ENCODE data around the gene UPK3BL2. TPM values are rescaled to one million over a fixed set of nuclear protein-coding genes. Genes with fewer than 3 reads are reported as not detected.
"Not testable (repeated sequence)": the region's sequence is repeated elsewhere in the genome, so short reads cannot be mapped to it uniquely, and the experiment has no call there.

UPK3BL2 gene
- total RNA-seq, 2 donors from 2014 or later, result 9.9 to 33.5 TPM

DNA sequence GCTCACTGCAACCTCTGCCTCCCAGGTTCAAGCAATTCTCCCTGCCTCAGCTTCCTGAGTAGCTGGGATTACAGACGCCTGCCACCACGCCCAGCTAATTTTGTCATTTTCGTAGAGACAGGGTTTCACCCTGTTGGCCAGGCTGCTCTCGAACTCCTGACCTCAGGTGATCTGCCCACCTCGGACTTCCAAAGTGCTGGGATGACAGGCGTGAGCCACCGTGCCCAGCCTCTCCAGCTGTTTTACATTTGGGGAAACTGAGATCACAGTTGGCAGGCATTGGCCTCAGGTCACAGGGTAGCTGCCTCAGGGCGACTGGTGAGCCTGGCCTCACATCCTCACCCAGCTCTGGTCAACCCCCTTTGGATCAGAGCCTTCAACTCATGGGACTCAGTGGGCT, 32.9 kb downstream of the UPK3BL2 start:
- WGBS, result 76% methylated on average over 5 of the region's 8 CpGs
- intact Hi-C loops (cut with DNase I), result not testable (repeated sequence)

DNA sequence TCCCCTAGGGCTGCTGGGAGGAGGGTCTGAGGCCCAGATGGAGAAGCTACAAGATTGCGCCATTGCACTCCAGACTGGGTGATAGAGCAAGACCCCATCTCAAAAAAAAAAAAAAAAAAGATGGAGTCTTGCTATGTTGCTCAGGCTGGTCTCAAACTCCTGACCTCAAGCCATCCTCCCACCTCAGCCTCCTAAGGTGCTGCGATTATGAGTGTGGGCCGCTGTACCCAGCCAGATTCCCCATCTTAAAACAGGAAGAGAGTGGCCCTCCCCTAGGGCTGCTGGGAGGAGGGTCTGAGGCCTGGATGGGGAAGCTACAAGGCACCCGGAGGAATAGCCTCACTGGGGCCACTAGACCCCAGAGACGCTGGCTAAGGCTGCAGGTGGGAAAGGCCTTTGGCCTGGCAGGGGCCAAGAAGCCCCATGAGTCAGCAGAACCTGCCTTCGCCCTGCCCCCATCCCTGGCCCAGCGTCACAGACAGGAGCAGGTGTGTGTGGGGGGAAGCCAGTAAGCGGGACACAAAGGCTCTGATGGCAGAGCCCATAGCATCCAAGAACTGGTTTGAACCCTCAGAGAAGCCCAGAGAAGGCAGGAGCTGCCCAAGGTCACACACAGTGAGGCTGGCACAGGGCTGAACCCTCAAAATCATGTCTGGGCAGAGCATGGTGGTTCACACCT, 35.9 kb downstream of the UPK3BL2 start:
- H3K27ac ChIP-seq; H3K4me3 ChIP-seq; H3K9me3 ChIP-seq; H3K4me1 ChIP-seq (replicated peaks); H3K27me3 ChIP-seq (replicated peaks; ENCODE audit: insufficient read depth); H3K36me3 ChIP-seq; intact Hi-C loops (cut with DNase I); DNase-seq (ENCODE audit: low spot score): not testable (repeated sequence)
- 70% methylated on average over 3 of the region's 8 CpGs for WGBS

More for the DNA sequence above, 32.9 kb downstream of the UPK3BL2 start:
- not testable (repeated sequence) for H3K9me3 ChIP-seq; H3K36me3 ChIP-seq; H3K4me1 ChIP-seq (replicated peaks); H3K27ac ChIP-seq; H3K27me3 ChIP-seq (replicated peaks; ENCODE audit: insufficient read depth); DNase-seq (ENCODE audit: low spot score); H3K4me3 ChIP-seq

DNA sequence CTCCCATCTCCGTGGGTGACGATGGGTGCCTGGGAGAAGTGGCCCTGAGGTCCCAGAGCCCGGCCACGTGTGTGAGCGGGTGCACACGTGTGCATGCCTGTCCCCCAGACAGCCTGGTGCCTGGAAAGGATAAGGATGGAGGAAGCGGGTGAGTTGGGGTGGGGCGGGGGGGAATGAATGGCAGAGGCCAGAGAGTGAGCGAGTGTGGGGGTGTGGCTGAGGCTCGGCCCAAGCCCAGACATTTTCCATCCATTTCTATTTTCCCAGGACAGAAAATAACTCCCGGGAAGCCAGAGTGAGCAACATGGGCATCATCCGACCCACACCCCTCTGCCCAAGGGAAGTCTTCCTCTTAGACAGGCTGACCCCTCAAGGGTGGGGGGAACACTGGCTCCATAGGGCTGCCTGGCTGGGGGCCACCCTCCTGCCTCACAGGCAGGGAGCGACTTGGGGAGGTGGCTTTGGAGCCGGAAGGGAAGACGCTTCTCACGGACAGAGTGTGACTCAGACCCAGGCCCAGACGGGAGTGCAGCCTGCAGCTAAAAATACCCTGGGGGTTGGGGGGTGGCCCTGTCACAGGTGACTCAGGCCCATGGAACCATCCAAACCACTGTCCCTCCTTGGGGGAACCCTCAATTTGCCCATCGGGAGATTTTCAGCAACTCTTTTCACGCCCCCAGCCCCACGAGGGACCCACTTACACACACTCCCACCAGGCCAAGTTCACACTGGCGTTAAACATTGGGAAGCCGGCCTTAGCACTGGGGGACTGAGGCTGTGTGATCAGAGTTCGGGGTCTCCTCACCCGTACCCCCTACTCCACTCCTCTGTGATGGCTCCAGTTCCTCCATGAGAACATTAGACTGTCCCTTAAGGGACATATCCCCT, 38.0 kb downstream of the UPK3BL2 start:
- H3K4me1 ChIP-seq (replicated peaks); H3K36me3 ChIP-seq; H3K27ac ChIP-seq; H3K4me3 ChIP-seq; H3K27me3 ChIP-seq (replicated peaks; ENCODE audit: insufficient read depth); H3K9me3 ChIP-seq; DNase-seq (ENCODE audit: low spot score); intact Hi-C loops (cut with DNase I): not testable (repeated sequence)
- no CpG with 5 or more reads among the region's 24 CpGs for WGBS

DNA sequence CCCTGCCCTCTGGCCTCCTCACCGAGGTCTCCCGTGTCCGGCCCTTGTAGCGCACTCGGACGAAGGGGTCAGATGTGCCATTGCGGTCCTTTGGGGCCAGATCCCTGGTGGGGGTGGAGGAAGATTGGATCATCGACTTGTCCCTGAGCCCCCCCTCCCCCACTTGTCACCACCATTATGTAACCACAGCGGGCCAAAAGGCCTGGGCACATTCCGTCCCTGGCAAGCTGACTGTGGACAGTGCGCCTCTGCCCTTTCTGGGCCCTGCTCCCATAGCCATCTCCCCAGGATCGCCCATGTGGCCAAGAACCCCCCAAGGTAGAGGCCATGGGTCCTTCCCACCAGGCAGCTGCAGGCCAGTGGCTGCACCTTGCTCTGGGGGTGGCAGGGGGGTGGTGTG, 40.4 kb downstream of the UPK3BL2 start:
- no CpG with 5 or more reads among the region's 12 CpGs for WGBS
- H3K9me3 ChIP-seq; H3K27ac ChIP-seq; DNase-seq (ENCODE audit: low spot score); H3K4me3 ChIP-seq; H3K36me3 ChIP-seq; H3K4me1 ChIP-seq (replicated peaks); H3K27me3 ChIP-seq (replicated peaks; ENCODE audit: insufficient read depth); intact Hi-C loops (cut with DNase I): not testable (repeated sequence)

DNA sequence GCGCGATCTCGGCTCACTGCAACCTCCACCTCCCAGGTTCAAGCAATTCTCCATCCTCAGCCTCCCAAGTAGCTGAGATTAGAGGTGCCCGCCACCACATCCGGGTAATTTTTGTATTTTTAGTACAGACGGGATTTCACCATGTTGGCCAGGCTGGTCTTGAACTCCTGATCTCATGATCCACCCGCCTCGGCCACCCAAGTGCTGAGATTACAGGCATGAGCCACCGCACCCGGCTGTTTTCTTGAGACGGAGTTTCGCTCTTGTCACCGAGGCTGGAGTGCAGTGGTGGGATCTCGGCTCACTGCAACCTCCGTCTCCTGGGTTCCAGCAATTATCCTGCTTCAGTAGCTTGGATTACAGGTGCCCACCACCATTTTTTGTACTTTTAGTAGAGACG, 45.2 kb downstream of the UPK3BL2 start:
- H3K27ac ChIP-seq; H3K36me3 ChIP-seq; H3K9me3 ChIP-seq; H3K4me3 ChIP-seq; DNase-seq (ENCODE audit: low spot score); intact Hi-C loops (cut with DNase I); H3K27me3 ChIP-seq (replicated peaks; ENCODE audit: insufficient read depth); H3K4me1 ChIP-seq (replicated peaks): not testable (repeated sequence)
- WGBS, result 94% methylated on average over 15 of the region's 16 CpGs

DNA sequence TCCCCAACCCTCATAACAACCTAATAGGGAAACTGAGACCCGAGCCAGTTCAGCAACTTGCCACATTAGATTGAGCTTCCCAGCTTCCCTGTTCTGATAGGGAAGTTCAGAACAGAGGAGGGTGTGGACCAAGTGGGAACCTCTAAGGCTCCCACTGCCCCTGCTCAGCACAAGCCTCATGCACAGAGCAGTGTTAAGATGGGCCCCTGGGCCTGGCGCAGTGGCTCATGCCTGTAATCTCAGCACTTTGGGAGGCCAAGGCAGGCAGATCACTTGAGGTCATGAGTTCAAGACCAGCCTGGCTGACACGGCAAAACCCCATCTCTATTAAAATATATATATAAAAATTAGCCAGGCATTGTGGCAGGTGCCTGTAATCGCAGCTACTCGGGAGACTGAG, 46.2 kb downstream of the UPK3BL2 start:
- intact Hi-C loops (cut with DNase I); H3K27me3 ChIP-seq (replicated peaks; ENCODE audit: insufficient read depth); H3K4me1 ChIP-seq (replicated peaks); H3K36me3 ChIP-seq; DNase-seq (ENCODE audit: low spot score); H3K4me3 ChIP-seq; H3K27ac ChIP-seq; H3K9me3 ChIP-seq: not testable (repeated sequence)
- 100% methylated on average over 1 of the region's 5 CpGs for WGBS

DNA sequence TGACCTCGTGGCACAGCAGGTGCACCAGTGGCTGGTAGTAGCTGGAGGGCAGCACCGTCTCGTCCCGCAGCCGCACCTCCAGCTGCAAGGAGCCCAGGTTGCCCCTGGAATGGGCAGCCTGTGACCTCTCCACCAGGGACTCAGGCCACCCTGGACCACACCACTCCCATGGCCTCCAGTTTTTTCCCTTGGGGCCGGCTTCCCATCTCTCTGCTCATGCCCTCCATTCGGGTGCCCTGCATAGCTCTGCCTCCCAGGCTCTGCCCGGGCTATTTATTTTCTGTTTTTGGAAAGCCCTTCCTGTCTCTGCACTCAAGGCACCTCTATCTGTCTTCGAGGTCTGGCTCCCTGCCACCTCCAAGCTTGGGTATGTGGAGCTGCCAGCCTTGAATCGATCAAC, 46.6 kb downstream of the UPK3BL2 start:
- H3K4me3 ChIP-seq; H3K27ac ChIP-seq; H3K27me3 ChIP-seq (replicated peaks; ENCODE audit: insufficient read depth); intact Hi-C loops (cut with DNase I); H3K9me3 ChIP-seq; DNase-seq (ENCODE audit: low spot score); H3K4me1 ChIP-seq (replicated peaks); H3K36me3 ChIP-seq: not testable (repeated sequence)
- WGBS, result 30% methylated on average over 4 of the region's 10 CpGs

DNA sequence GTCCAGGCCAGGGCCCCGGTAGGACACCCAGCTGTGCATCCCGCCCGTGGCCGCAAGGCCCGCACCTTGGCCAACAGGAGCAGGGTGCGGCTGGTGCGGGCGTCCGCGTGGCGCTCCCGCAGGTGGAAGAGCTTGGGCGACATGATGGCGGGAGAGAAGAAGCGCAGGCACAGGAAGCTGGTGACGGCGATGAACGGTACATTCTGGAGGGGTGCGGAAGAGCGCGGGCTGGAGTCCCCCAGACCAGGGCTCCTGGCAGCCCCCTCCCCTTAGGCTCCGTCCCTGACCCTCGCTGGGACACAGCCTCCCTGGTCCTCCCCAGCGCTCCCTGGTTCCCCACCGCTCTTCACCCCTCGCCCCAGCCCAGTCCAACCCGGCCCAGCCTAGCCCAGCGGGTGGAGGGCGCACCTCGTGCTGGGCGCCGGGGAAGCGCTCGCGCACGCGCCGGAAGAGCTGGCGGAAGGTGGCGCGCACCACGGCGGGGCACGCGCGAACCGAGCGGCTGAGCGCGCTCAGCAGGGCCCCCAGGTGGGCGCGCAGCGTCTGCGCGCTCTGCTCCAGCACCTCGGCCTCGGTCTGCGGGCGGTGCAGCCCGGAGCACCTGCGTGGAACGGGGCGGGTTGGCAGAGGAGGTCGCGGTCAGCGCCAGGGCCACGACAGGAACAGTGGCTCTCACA, 48.9 kb downstream of the UPK3BL2 start:
- H3K4me1 ChIP-seq (replicated peaks); H3K27ac ChIP-seq; H3K27me3 ChIP-seq (replicated peaks; ENCODE audit: insufficient read depth); H3K36me3 ChIP-seq; H3K9me3 ChIP-seq; intact Hi-C loops (cut with DNase I); H3K4me3 ChIP-seq; DNase-seq (ENCODE audit: low spot score): not testable (repeated sequence)
- no CpG with 5 or more reads among the region's 67 CpGs for WGBS

DNA sequence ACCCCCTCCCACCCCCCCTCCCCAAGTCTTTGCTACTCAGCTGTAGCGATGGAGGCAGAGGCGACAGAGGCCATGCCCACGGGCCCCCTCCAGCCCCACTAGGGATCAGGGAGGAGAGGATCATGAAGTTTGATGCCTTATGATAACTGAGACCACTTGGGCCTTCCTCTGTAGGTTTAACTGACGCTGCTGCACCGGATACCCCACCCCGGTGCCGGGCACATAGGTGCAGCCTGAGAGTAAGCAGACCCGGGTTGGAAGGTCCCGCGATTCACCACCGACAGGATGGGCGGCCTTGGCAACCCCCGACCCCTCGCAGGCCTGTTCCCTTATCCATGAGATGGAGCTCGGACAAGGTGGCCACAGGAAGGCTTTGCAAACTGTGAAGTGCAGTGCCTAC, 49.5 kb downstream of the UPK3BL2 start:
- H3K4me3 ChIP-seq; intact Hi-C loops (cut with DNase I); H3K9me3 ChIP-seq; H3K4me1 ChIP-seq (replicated peaks); H3K27me3 ChIP-seq (replicated peaks; ENCODE audit: insufficient read depth); H3K27ac ChIP-seq; H3K36me3 ChIP-seq: not testable (repeated sequence)
- DNase-seq (ENCODE audit: low spot score), result peak; percentile 2
- WGBS, result 53% methylated on average over 7 of the region's 15 CpGs

DNA sequence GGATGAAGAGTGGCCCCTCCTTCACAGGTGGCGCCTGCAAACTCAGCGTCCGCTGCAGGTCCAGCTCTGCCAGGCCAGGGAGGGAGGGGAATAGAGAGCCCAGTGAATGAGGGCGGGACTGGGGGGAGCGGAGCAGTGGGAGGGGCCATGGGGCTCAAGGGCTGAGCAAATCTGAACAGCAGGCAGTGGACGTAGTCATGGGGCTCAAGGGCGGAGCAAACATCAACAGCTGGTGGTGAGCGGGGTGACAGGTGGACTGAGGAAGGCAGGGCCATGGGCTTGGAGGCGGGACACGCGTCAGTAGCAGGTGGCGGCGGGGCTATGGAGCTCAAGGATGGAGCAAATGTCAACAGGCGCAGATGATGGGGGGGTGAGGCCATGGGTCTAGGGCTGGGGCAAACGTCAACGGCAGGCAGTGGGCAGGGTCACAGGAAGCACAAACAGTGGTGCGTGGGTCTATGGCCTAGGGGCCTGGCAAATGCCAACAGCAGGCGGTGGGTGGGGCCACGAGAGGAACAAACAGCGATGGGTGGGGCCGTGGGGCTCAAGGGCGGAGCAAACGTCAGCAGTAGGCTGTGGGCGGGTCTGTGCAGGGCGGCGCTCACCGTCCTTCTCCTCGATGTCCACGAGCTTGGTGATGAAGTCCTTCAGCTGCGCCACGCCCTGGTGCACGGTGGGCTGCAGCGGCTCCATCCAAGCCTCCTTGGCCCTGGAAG, 50.1 kb downstream of the UPK3BL2 start:
- H3K9me3 ChIP-seq; intact Hi-C loops (cut with DNase I); H3K4me3 ChIP-seq; H3K27ac ChIP-seq; H3K27me3 ChIP-seq (replicated peaks; ENCODE audit: insufficient read depth); H3K36me3 ChIP-seq; DNase-seq (ENCODE audit: low spot score); H3K4me1 ChIP-seq (replicated peaks): not testable (repeated sequence)
- WGBS, result no CpG with 5 or more reads among the region's 33 CpGs

DNA sequence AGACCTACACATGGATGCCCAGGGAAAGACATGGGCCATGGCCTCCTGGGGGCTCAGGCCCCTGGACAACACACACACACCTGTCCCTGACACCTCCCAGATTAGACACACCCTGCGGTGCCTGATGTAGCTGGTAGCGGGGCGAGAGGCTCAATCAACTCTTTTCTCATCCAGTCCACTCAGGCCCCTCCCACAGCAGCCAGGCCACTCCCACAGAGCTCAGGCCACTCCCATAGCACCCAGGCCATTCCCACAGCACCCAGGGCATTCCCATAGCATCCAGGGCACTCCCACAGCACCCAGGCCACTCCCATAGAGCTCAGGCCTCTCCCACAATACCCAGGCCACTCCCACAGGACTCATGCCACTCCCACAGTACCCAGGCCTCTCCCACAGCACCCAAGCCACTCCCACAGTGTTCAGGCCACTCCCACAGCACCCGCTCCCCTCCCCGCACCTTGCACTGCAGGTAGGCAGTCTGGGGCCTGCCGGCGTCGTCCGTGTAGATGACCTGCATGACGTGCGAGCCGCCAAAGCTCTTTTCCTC, 52.9 kb downstream of the UPK3BL2 start:
- H3K27me3 ChIP-seq (replicated peaks; ENCODE audit: insufficient read depth); H3K9me3 ChIP-seq; H3K27ac ChIP-seq; H3K4me1 ChIP-seq (replicated peaks); DNase-seq (ENCODE audit: low spot score); H3K36me3 ChIP-seq; H3K4me3 ChIP-seq; intact Hi-C loops (cut with DNase I): not testable (repeated sequence)
- no CpG with 5 or more reads among the region's 12 CpGs for WGBS

Measured in prostate gland (tissue), 2 donors.